ENCODE measurements around the gene TNFRSF18.
"Not testable (repeated sequence)": the region's sequence is repeated elsewhere in the genome, so short reads cannot be mapped to it uniquely, and the experiment has no call there.

Gene TNFRSF18, protein sequence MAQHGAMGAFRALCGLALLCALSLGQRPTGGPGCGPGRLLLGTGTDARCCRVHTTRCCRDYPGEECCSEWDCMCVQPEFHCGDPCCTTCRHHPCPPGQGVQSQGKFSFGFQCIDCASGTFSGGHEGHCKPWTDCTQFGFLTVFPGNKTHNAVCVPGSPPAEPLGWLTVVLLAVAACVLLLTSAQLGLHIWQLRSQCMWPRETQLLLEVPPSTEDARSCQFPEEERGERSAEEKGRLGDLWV

DNA sequence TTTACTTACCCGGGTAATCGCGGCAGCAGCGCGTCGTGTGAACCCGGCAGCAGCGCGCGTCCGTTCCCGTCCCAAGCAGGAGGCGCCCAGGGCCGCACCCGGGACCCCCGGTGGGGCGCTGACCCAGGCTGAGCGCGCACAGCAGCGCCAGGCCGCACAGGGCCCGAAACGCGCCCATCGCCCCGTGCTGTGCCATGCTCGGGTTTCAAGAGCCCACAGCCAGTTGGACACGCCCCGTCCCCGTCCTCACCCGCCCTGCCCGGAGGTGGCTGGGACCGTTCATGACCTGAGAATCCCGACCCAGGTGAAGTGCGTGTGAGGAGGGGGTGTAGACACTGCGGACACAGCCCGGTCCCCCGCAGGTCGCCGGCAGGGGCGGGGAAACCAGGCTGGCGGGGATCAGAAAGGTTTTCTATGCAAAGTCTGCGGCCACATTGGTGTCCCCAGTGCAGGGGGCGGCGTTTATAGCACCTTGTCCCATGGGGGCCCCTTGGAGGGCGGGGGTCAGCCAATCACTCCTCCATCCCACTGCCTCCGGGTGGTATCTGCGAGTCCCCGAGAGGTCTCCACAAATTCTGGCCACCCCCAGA lies at the start of gene TNFRSF18:
TNFRSF18 (minus strand) TSS at position 217 of the 590 bp plus-strand sequence; CDS start at position 196, 21 bp downstream.
- DNase-seq: no peak

DNA sequence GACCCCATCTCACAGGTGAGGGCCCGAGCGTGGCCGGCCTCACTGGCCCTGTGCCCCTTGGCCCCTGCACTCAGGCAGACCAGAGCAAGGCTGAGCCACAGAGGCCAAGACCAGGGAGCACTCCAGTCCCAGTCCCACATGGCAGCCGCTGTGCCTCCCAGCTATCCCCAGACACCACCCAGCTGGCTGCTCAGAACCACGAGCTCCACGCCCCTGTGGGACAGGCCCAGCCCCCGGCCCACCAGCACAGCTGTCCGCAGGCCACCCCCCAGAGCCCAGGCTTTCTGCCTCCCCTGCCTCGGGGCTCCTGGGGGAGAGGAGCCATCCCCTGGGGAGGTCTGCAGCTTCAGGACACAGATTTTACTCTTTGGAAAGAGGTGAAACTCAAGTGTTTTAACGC lies 49.2 kb upstream of the TNFRSF18 start:
- no peak for DNase-seq

DNA sequence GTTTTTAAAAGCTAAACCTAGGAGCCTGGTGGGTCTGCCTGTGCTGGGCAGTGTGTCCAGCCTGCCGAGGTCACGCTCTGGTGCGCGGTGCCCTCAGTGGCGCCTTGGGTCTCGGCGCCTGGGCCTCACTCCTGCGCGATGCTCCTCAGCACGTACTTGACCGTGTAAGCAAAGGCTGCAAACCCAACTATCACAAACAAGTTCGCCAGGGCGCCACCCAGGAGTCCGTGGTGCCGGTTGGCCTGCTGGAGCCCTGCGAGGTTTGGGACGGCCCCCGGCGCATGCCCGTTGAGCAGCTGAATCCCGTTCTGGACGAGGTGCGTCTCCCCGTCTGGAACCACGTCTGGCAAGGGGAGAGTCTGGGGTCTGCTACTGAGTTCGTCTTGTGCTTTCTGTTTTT lies 48.7 kb upstream of the TNFRSF18 start:
- DNase-seq: no peak

DNA sequence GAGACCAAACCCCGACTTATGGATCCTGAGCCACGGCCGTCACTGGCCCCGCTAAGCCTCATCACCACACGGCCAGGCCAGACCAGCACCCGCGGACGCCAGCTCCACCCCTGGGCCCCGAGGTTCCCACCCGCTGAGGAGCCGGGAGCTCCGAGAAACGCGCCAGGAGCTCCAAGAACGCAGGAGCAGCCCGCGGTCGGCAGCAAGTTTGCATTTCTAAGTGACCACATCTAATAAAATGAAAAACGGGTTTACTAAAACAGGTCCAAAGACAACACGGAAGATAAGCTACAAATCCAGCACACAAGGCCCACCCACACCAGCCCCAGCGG lies 48.2 kb upstream of the TNFRSF18 start:
- DNase-seq: no peak

DNA sequence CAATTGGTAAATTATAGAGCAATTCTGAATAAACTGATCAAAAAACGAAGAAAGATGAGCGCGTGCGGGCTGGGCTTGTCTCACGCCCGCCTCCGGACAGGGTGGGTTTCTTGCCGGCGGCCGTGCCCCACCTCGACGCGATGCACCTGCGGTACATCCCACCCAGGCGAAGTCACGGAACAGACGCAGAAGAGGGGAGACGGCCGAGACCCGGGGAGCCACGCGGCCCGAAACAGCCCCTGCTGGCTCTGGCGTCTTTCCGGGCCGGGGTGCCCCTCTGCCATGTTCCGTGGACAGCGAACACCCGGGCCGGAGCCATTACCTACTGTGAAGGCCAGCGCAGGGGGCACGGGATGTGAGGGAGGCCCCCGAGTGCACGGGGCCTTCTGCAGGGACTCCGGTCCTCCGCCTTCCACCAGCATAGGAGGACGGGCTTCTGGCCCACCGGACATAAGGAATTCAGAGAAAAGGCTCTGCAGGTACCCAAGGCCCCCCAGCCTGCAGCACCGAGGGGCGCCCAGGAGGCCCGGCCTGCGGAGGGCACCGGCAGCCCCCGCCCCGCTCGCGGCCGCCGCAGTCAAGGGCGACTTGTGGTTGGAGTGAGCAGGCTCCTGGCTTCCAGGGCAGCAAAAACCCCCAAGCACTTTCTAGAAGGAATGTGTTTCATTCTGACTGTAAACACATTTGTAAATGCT lies 47.7 kb upstream of the TNFRSF18 start:
- no peak for DNase-seq

DNA sequence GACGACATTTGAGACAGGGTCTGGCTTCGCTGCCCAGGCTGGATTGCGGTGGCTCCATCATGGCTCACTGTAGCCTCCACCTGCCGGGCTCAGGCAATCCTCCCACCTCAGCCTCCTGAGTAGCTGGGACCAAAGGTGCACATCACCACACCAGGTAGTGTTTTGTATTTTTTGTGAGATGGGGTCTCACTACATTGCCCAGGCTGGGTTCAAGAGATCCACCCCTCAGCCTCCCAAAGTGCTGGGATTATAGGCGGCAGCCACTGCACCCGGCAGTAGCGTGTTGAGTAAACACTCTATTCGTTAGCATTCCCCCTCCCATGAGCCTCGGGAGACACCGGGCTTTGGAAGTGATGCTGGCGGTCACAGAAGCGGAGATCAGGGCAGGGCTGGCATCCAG lies 46.9 kb upstream of the TNFRSF18 start:
- no peak for DNase-seq

DNA sequence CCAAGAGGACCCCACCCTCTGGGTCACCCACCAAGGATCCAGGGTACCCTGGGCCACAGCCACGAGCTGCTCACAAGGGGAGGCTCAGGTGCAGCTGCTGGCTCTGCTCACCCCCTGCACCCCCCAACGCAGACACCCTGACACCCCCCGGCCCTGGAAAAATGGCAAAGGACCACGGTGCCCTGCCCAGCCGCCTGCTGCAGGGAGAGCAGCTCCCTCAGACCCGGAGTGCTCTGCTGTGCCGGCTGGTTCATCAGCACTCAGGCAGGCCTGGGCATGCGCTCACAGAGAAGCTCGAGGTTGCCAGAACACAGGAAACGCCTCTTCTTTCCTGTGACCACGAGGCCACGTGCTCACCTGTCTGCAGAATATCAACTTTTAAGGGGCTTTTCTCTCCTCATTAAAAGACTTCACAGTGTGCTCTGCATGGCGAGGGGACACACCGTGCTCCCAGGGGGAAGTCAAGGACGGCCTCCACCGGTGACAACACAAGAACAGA lies 44.4 kb upstream of the TNFRSF18 start:
- DNase-seq: no peak

DNA sequence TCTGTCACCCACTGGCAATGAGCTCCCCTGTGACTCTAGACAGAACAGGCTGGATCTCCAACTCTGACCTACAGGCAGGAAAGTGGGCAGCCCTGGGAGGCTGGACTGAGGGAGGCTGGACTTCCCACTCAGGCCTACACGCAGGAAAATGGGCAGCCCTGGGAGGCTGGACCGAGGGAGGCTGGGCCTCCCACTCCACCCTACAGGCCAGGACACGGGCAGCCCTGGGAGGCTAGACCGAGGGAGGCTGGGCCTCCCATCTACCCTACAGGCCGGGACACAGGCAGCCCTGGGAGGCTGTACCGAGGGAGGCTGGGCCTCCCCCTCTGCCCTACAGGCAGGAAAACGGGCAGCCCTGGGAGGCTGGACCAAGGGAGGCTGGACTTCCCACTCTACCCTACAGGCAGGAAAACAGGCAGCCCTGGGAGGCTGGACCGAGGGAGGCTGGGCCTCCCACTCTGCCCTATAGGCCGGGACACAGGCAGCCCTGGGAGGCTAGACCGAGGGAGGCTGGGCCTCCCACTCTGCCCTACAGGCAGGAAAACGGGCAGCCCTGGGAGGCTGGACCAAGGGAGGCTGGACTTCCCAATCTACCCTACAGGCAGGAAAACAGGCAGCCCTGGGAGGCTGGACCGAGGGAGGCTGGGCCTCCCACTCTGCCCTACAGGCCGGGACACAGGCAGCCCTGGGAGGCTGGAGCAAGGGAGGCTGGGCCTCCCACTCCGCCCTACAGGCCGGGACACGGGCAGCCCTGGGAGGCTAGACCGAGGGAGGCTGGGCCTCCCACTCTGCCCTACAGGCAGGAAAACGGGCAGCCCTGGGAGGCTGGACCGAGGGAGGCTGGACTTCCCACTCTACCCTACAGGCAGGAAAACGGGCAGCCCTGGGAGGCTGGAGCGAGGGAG lies 41.9 kb upstream of the TNFRSF18 start:
- not testable (repeated sequence) for DNase-seq

DNA sequence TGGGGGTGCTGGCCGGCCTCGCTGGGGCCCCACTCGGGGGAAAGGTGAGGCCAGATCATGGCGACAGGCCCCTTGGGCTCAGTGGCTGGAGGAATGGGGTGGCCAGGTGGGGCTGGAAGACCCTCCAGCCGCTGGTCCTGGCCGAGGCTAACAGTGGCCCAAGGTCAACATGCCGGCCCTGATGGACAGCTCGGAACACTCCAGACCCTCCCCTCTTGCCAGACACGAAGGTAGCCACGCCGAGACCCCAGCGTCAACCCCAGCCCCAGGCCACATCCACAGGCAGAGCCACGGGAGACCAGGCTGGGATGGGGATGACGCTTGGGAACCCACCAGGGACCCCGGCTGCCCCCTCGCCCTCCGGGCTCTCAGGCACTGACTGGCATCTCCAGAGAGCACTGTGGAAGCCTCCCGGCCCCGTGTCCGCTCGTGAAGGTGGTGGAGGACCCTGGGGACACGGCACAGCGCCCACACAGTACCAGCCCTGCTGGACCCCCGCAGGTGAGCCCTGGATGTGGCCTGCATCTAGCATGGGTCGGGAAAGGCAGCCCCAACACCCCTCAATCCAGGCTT lies 41.0 kb upstream of the TNFRSF18 start:
- no peak for DNase-seq

DNA sequence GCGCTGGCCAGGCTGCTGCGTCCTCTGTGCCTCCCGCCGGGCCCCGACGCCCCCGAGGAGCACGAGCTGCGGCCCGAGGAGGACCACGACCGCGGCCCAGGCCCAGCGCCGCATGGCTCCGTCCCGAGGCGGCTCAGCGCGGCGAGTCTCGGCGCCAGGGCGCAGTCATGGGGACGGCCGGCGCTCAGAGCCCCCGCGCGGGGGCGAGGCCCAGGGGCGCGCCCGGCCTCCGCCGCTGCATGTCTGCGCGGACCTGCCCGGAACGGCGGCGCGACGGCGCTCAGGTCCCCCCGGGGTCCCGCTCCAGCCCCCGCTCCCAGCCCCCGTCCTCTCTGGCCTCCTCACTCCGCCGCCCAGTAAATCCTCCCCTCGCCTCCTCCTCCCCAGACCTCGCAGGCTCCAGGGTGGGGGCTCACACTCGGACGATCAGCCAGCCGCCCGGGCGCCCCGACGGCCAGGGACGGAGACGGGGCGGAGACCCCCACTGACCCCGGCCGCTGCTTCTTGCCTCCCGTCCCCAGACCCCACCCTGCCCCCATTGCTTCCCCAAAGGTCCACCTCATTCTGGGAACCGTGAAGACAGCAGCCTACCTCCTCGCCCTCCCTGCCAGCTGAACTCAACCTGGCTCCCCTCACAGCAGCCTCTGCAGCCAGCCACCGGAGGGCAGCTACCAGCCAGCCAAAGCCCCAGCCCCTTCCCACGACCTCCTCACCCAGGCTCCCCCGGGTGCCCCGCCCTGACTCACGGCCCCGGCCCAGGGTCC lies 40.4 kb upstream of the TNFRSF18 start, which contains the start of gene C1QTNF12:
C1QTNF12 (minus strand) TSS at position 146 of the 764 bp plus-strand sequence; CDS start at position 114, 32 bp downstream.
- DNase-seq: no peak

DNA sequence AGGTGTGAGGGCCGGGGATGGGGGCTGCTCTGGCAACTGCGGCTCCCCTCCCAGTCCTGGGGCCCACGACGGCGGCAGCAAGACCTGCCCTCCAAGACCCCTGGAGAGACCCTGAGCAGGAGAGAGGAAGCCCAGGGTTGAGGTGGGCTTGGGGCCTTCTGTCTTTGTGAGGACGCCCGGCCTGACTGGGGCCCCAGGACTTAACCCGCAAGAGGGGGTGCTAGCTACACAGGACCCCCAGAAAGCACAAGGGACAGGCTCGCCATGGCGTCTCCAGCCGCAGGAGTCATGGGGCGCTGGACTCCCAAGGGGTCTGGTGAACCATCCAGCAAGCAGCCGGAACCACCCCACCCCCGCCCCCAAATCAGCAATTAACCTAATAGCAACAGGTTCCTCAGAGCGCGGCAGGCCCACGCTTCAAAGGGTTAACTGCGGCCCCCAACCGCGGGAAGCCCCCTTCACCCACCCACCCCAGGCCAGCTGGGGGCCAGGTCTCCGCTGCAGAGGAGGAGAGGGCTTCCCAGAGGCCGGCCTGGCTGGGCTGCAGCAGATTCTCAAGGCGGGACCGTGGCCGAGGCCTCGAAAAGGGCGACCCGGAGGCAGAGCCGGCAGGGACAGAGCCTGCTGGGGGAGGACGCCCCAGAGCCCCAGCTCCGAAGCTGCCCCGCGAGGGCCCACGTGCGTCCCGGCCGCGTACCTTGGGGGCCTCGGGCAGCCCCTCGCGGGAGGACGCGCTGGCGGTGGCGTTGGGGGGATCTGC lies 39.6 kb upstream of the TNFRSF18 start:
- no peak for DNase-seq

DNA sequence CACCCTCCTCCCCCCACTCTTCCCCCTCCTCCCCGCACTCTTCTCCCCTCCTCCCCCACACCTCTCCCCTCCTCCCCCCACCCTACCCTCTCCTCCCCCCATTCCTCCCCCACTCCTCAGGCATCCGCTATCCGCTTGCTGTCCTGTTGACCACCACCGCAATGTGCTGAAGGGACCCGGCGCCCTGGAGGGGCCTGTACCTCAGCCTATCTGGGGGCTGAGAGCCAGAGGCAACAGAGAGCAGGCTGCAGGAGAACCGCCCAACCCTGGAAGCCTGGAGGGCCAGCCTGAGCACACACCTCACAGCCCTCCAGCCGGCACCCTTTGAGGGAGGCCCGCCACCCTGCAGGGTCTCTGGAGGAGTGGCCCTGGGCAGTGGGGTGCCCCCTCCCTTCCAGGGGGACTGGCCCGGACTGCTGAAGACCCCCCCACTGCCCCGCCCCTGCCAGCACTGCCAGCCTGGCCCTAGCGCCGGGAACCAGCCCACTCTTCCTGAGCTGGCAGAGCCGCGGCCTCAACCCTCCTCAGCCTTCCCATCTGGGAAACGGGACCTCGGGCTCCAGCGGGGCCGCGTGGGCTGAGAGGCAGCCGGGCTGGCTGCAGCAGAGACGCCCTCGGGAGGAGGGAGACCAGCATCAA lies 38.9 kb upstream of the TNFRSF18 start:
- DNase-seq: no peak

DNA sequence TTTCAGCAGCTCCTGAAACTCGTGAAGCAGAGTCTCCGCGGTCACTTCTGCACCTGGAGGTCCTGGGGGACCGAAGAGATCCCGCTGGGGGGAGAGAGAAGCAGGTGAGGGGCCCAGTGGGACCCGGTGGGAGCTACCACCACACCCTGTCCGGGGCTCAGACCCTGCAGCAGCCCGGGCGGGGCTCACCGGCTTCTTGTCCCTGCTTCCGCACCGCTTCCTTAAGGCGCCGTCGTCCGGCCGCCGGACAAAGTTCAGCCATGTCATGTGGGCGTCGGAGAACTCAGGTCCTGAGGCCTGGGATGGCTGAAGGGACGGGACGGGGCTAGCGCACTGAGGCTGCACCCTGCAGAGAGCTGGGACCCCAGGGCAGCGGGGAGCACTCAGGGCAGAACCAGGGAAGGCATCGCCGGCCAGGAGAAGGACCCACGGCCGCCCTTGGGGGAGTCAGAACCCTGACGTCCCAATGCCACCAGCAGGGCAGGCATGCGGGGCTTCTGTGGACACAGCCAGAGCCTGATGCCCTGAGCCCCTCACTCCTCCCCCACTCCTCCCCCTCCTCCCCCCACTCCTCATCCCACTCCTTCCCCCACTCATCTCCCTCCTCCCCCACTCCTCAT lies 37.9 kb upstream of the TNFRSF18 start:
- no peak for DNase-seq

DNA sequence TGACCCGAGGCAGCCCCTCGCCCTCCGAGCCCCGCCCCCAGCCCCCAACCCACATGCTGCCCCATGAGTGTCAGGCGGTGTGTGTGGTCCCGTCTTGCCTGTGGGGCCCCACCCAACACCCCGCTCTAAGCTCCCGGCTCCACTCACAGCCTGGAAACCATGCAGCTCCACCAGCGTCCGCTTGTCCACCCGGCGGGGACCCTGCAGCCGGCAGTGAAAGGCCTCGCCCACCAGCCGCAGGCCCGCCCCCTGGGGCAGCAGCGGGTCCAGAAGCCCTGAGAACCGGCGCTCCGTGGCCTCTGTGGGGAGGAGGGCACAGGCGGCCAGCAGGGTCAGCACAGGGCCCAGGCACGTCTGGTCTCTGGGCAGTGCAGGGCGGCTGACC lies 37.4 kb upstream of the TNFRSF18 start:
- no peak for DNase-seq

DNA sequence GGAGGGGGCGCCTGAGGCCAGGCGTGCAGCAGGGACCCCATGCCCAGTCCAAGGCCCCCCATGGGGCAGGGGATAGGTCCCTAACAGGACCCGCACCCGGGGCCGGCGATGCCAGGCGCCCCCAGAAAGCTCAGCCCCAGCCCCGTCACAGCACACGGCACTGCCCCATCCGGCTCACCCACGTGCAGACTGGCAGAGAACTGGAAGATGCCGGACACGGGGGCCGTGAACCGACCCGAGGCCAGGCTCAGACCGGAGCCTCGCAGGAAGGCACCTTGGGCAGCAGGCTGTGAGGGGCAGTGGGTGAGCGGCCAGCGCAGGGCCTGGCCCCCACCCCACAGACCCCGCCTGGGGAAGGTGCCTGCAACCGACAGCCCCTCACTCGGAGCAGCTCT lies 36.9 kb upstream of the TNFRSF18 start:
- no peak for DNase-seq

DNA sequence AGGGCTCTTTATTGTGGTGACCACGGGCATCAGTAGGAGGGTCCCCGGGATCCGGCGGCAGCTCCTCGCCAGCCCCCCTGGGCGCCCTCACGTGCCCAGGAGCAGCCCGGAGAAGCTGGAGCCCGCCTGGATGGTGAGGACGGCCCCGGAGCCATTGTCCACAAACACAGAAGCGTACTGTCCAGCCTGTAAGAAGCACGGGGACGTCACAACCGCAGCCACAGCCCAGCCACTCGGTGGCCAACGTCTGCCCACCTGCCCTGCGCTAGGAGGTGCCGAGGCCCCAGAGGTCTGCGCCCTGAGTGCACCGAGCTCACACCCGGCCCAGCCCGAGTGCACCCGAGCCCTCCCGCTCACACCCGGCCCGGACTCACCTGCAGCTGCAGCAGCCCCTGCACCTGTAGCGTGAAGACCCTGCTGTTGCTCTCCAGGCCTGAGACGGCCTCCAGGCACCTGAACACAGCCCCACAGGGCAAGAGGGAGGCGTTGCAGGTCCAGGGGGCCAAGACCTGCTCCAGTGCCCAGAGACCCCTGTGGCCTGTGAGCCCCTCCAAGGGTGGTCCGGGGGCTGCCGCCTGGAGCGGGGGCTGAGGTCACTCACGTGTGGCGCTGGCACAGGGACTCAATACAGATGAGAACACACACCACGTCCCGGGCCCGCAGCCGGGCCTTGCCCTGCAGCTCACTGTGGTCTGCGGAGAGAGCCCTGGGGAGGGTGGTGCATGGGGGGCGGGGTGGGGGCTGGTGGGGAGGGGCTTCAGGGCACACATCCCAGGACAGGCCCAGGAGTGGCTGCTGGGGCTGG lies 36.3 kb upstream of the TNFRSF18 start:
- no peak for DNase-seq

DNA sequence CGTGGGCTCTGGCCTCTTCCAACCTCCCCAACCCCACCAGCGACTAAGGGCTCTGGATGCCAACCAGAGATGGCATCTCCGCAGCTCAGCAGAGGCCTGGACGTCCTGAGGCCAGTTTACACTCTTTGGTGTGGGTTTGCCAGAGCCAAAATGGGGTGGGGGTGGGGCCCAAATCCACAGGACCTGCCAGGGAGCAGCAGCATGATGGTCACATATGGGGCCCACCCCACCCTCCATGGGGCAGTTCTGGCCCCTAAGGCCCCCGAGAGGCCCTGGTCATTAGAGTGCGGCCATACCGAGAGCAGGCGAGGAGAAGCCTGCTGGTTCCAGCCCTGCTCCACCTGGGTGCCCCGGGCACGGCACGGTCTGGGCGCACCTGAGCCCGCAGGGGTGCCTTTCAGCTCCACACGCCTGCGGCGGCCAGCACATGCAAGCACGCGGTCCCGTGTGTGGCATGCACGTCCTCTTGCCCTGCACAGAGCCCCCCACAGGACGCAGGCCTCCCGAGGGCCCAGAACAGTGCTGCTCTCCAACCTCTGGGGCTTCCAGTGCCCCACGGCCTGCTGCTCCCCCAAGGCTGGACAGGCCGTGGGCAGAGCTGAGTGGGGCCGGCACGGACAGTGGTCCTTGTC lies 35.3 kb upstream of the TNFRSF18 start:
- DNase-seq: no peak

DNA sequence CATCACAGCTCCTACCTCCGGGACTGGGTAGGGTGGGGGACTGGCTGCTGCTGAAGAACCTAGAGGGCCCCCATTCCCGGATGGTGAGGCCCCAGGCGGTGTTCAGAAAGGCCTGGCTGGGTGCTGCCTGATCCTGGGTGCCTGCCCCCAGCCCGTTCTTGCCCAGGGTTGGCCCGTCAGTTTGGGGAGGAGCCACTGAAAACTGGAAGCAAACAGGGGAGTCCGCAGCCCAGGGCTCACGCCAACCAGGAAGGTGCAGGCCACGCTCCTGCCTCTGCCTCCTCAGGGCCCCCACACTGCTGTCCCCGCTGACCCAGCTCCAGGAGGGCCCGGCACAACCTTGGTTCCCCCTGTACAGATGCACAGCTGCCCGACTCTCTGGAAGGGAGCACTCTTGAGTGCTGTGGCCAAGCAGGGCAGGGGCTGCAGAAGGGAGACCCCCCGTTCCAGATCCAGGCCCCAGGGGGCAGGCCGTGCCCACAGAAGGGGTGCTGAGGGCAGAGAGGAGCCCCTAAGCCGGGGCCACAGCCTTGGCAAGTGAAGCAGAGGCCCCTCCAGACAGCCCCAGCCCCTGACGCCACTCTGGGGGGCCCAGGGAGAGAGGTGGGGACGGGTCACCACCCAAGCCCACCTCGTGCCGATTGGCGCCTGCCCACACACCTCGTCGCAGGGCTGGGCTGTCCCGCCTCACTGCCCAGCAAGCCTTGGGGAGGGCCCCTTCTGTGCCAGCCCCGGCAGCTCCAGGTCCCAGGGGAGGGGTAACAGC lies 34.6 kb upstream of the TNFRSF18 start:
- DNase-seq: no peak

All from HCEC 1CT (cell line).